HL-60/S4 treated with retinoic acid at 250 ng/mL for 4 days and 3 days (cell line): ENCODE data around the gene AHI1.
"Not testable (repeated sequence)": the region's sequence is repeated elsewhere in the genome, so short reads cannot be mapped to it uniquely, and the experiment has no call there.

ENCODE experiments used
- in situ Hi-C: fragments of 300-500 bp; cut with MboI; formaldehyde crosslinking; loops from 2 replicates; pipeline ENCODE4 v1.7.0; 2022; ENCODE audit warnings: low sequenced_read_pairs

The AHI1 gene

DNA sequence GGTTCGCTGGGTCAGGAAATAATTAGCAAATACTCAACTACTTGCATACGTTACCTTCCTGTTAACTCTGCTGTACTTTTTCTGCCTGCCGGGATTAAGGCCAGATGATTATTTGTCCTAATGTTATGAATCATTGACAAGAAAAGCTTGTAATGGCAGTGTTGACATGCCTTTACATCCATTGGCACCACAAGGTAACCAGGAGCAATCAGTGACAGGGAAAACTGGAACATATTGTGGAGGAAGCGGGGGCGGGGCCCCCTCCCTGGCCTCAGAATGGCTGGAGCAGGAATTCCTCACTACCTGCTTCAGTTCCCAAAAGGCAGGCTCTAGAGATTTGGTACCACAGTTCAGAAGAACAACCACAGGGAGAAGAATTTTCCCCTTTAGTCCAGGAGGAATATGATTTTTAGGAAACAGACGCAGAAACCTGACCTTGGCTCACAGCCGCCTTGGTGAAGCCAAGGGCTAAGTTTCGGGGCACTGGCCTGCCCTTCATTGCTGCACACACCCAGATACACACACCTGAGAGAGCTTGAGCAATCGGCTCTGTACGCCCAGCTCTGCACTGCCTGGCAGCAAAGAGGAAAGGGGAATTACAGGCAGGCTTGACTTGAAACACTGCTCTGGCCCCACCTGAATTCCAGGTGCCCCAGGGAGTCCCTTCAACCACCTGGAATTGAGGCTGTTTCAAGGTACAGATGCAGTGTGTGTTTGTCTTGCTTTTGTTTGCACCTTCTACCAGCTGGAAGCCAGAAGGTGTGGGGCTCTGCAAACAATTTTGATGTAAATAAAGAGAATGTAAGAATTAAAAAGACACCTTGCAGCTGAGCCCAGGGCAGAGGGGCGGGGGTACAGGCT, 226.6 kb downstream of the AHI1 start:
- in situ Hi-C loops = no loop called here

GRCh38 chr6:135269481-135269891, 228.1 kb downstream of the AHI1 start:
- in situ Hi-C loops = no loop called here

GRCh38 chr6:135268740-135269139, 228.8 kb downstream of the AHI1 start:
- in situ Hi-C loops = no loop called here

GRCh38 chr6:135268263-135268662, 229.3 kb downstream of the AHI1 start:
- in situ Hi-C loops = no loop called here

DNA sequence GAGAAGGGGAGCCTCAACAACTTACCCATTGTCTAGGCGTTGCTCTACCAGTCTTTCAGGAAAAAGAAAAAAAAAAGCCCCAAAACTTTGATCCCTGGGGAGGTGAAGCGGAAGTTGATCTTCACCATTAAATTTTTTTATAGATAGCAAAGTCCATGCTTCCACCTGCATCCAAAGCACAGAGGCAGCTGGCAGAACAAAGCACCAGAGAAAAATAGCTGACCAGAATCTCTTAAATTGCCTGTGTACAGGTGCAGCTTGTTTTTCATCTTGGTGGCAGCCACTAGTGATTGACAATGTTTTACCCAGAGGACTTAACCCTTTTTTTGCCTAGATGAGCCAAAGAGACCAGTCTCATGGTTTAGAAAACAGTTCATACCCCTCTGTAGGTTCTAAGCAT, 230.5 kb downstream of the AHI1 start:
- in situ Hi-C loops = no loop called here

GRCh38 chr6:135266675-135267074, 230.9 kb downstream of the AHI1 start:
- in situ Hi-C loops = no loop called here

DNA sequence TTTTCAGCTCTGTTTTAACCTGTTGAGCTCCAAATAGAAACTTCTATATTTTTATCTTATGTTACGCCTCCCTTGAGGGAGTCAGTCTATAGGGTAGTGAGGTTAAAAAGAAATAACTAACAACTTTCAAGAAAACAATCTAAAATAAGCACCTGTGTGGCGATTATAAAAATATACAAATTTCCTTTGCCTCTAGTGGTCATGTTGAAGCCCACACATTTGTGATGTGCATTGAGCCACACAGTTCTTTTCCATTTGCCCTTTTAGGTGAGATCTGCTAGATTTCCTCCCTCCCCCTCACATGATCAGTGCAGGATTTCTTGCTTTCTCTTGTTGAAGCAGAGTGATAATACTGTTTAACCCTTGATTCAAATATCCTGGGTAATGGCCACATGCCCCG, 232.3 kb downstream of the AHI1 start:
- in situ Hi-C loops = no loop called here

GRCh38 chr6:135261872-135262725, 235.4 kb downstream of the AHI1 start:
- in situ Hi-C loops = no loop called here

DNA sequence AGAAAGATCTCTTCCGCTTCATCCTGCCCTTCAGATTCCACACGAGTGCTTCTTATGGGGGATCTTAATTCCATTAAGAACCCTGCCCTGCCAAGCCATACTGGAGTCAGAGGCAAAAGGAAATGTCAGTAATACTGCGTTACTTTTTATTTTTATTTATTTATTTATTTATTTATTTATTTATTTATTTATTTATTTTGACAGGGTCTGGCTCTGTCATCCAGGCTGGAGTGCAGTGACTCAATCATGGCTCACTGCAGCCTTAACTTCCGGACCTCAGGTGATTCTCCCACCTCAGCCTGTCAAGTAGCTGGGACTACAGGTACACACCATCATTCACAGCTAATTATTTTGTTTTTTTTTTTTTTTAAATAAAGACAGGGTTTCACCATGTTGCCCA, 236.9 kb downstream of the AHI1 start:
- in situ Hi-C loops = no loop called here

DNA sequence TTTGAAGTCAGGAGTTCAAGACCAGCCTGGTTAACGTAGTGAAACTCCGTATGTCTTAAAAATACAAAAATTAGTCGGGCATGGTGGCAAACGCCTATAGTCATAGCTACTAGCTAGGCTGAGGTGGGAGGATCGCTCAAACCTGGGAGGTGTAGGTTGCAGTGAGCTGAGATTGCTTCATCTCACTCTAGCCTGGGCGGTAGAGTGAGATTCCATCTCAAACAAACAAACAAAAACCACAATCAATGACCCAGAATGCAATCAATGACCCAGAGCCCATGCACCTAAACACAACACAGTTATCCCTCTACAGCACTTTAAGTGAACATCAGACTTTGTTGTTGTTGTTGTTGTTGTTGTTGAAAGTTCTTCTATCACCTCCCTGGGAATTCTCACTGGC, 238.6 kb downstream of the AHI1 start:
- in situ Hi-C loops = no loop called here

DNA sequence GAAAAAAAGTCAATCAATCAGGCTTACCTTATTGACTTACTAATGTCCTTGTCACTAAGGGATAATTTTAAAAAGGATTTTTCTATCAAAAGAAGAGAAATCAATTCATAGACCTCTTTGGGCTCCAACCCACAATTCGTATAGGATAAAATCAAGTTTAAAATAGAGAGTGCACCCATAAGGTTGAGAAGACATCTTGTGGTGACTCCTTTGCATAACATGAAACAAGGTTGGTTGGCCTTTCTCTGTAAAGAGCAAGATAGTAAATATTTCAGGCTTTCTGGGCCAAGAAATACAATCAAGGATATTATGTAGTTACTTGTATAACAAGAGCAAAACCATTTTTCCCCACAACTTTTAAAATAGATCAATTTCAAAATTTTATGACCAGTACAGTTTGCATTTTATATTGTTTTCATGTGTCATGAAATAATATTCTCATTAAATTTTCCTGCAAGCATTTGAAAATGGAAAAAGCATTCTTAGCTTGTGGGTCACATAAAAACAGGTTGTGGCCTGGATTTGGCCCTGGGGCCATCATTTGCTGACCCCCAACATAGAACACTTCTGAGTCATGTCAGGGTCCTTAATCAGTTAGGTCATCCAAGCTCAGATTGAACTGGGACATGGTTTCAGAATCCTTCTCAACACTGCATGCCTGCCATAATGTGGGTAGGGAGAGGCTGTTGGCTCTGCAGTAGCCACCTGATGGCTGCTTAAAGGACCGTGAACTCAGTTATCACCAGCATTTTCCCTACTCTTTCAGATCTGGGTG, 239.7 kb downstream of the AHI1 start:
- in situ Hi-C loops = no loop called here

DNA sequence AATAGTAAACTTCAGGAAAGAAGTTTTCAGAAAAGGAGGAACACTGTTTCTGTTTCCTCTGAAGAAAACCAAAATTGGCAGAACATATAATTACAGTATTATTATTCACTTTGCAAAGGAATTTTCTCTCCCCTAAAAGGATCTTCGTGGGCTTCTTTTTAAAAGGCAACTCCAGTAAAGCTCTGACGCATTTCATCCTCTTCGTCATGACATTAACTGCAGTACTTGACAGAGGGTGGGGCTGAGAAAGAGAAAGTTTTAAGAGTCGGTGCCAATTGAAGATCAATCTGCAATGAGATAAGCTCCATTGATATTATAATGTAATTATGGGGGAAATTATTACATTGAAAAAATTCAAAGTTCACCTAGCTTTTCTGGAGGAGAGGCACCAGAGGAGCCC, 240.7 kb downstream of the AHI1 start:
- in situ Hi-C loops = no loop called here

DNA sequence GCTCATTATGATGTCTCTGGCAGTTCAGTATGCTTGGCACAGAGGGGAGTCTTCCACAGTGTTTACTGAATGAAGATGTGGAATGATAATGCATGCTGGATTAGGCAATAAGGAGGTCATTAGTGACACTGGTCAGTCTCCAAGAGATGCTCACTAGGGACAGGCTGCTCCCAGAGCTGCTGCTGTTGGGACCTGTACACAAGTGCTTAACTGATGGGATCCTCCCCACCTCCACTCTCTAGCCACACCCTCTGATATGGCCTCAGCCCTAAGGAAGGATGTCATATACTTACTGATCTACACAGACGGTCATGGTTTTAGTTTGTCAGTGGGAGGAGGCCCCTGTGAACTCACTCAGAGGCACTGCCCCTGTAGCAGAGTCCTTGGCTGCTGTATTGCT, 243.1 kb downstream of the AHI1 start:
- in situ Hi-C loops = no loop called here

- in situ Hi-C loops = no loop called here
Measured at GRCh38 chr6:135251498-135252441, 245.8 kb downstream of the AHI1 start.

DNA sequence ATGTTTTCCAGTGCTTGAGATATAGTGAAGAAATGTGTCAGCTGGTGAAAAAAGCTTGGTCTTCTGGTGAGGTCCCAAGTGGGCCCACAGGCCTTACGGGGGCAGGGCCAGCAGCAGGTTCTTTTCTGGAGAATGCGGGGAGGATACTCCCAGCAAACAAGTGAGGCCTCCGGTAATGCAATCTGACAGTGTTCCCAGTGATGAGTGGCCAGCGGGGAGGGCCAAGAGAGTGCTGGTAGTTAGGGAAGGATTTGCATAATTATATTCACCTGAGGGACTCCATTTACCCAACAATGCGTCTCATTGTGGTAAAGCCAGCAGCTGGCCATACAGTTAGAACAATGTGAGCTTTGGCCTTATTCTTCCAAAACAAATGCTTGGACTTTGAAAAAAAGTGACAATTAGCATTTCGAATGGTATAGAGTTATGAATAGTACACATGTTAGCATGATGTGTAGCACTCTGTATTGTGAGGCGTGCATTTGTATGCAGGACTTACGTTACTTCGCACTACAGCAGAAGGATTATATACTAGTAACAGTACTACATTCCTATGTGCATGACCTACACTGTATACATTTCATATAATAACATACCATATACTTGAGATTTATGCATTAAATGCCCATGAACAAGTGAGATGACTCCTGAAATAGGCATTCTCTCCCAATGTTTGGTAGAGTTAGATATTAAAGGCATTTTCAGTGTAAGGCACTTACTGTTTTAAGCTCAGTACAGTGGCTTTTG, 246.6 kb downstream of the AHI1 start:
- in situ Hi-C loops = no loop called here

DNA sequence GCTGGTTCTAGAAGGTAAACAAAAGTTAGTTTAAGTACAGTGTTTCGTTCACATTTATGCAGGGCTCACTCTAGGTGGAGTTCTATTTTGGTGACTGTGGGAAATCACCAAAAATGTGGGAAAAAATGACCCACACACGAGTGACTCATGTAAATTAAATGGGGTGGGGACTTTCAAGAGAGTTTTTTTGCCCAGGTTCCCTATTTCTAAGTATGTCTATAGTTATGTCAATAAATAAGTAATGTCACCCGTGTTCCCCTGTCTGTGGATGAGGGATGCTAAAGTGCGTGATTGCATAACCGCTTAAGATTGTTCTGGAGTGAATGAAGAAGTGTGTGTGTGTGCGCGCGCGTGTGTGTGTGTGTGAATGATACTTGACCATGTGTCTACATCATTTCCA, 247.3 kb downstream of the AHI1 start:
- in situ Hi-C loops = no loop called here

DNA sequence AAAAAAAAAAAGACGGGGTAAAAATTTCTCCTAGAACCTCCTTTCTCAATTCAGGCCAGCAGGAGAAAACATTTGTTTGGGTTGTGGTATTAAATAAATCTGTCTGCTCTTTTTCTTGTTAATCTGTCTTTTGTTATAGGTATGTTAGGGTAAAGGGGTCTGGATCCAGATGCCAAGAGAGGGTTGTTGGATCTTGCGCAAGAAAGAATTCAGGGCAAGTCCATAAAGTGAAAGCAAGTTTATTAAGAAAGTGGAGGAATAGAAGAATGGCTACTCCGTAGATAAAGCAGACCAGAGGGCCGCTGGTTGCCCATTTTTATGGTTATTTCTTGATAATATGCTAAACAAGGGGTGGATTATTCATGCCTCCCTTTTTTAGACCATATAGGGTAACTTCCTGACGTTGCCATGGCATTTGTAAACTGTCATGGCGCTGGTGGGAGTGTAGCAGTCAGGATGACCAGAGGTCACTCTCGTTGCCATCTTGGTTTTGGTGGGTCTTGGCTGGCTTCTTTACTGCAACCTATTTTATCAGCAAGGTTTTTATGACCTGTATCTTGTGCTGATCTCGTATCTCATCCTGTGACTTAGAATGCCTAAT, 251.0 kb downstream of the AHI1 start:
- in situ Hi-C loops = not testable (repeated sequence)

- in situ Hi-C loops = no loop called here
Measured at GRCh38 chr6:135244805-135245204, 252.7 kb downstream of the AHI1 start.
